DOHH2 (cell line): ENCODE measurements around the gene CCDC197.

Source experiments
- H3F3A ChIP-seq: fragments of 200-600 bp; sonication (generic), shearing (Covaris generic); 2 replicates; pipeline ENCODE4 v1.6.0; 2016; ENCODE audit warnings: antibody characterized with exemption, mild to moderate bottlenecking; ENCODE audit not compliant: control insufficient read depth, insufficient read depth
- H3K27ac ChIP-seq: fragments of 200-600 bp; sonication (generic); 2 replicates; pipeline ENCODE4 v1.5.1; 2014; ENCODE audit warnings: low read depth, mild to moderate bottlenecking, low read length, moderate library complexity
- H3K27me3 ChIP-seq: fragments of 200-600 bp; sonication (generic); 2 replicates; pipeline ENCODE4 v1.6.1; 2014; ENCODE audit warnings: mild to moderate bottlenecking, low read length, mixed read lengths; ENCODE audit not compliant: control insufficient read depth
- H3K36me3 ChIP-seq: fragments of 200-600 bp; sonication (generic); 2 replicates; pipeline ENCODE4 v1.6.1; 2014; ENCODE audit warnings: mild to moderate bottlenecking, low read length, moderate library complexity, mixed read lengths; ENCODE audit not compliant: control insufficient read depth
- H3K4me1 ChIP-seq: fragments of 200-600 bp; sonication (generic); 2 replicates; pipeline ENCODE4 v1.6.1; 2014; ENCODE audit warnings: mild to moderate bottlenecking, low read length, mixed read lengths; ENCODE audit not compliant: control insufficient read depth
- H3K4me2 ChIP-seq: fragments of 200-600 bp; sonication (generic); 2 replicates; pipeline ENCODE4 v1.6.0; 2014; ENCODE audit warnings: mild to moderate bottlenecking, low read length, moderate library complexity
- H3K4me3 ChIP-seq: fragments of 200-600 bp; sonication (generic); 2 replicates; pipeline ENCODE4 v1.5.1; 2014; ENCODE audit warnings: mild to moderate bottlenecking, low read length, mixed read lengths
- H3K79me2 ChIP-seq: fragments of 200-600 bp; sonication (generic); 2 replicates; pipeline ENCODE4 v1.6.1; 2014; ENCODE audit warnings: mild to moderate bottlenecking, low read length, mixed read lengths; ENCODE audit not compliant: control insufficient read depth
- H3K9me2 ChIP-seq: fragments of 200-600 bp; sonication (generic); replicated peaks from 2 replicates; pipeline ENCODE4 v1.6.1; 2014; ENCODE audit warnings: mild to moderate bottlenecking, low read length, mixed read lengths; ENCODE audit not compliant: control insufficient read depth
- H3K9me3 ChIP-seq: fragments of 200-600 bp; sonication (generic); 2 replicates; pipeline ENCODE4 v1.6.1; 2014; ENCODE audit warnings: antibody characterized with exemption, low read length, mixed read lengths; ENCODE audit not compliant: control insufficient read depth, insufficient read depth
- H4K20me1 ChIP-seq: fragments of 200-600 bp; sonication (generic); 2 replicates; pipeline ENCODE4 v1.6.0; 2014; ENCODE audit warnings: low read depth, mild to moderate bottlenecking, antibody characterized with exemption, low read length, moderate library complexity; ENCODE audit not compliant: control insufficient read depth, insufficient read depth
- CTCF ChIP-seq: fragments of 200-600 bp; sonication (generic); IDR thresholded peaks from one replicate; pipeline ENCODE4 v1.5.1; 2014; ENCODE audit warnings: antibody characterized with exemption, mild to moderate bottlenecking, low read depth, low read length; ENCODE audit not compliant: poor library complexity, severe bottlenecking
- EZH2phosphoT487 ChIP-seq: fragments of 200-600 bp; sonication (generic); IDR thresholded peaks from 2 replicates; pipeline ENCODE4 v1.6.1; 2017; ENCODE audit warnings: borderline replicate concordance, mild to moderate bottlenecking, antibody characterized with exemption, low read length, moderate library complexity, mixed read lengths

The CCDC197 gene

GRCh38 chr14:94021001-94021400 lies 23.9 kb downstream of the CCDC197 start:
- H3F3A ChIP-seq, result no peaks in the 10 kb centered on the region
- H3K9me3 ChIP-seq, result no peaks in the 10 kb centered on the region
- no peaks in the 10 kb centered on the region for H3K9me2 ChIP-seq
- H3K36me3 ChIP-seq, result no peaks in the 10 kb centered on the region
- no peaks in the 10 kb centered on the region for H4K20me1 ChIP-seq
- no peak overlapping the region for H3K27ac ChIP-seq
- no peak overlapping the region for H3K4me3 ChIP-seq
- TF ChIP-seq CTCF, result no peak
- TF ChIP-seq EZH2phosphoT487, result no peak
- peaks cover 33% of the 10 kb centered on the region for H3K27me3 ChIP-seq
- no peaks in the 10 kb centered on the region for H3K79me2 ChIP-seq
- no peak overlapping the region for H3K4me2 ChIP-seq
- H3K4me1 ChIP-seq, result 0 out of 2 replicates have a peak, but pooled peaks cover 2% of the 10 kb centered on the region

GRCh38 chr14:94021416-94022157 lies 24.5 kb downstream of the CCDC197 start:
- Histone ChIP-seq H3K27me3 (peaks cover 30% of the 10 kb centered on the region), H3K4me3 (no peak overlapping the region), H3K9me3 (no peaks in the 10 kb centered on the region), H3K4me2 (no peak overlapping the region), H3K36me3 (no peaks in the 10 kb centered on the region), H3K9me2 (no peaks in the 10 kb centered on the region), H3K79me2 (no peaks in the 10 kb centered on the region), H3K4me1 (peaks cover 5% of the 10 kb centered on the region; the same call in 1 of the 2 replicates), H3K27ac (no peak overlapping the region), H3F3A (no peaks in the 10 kb centered on the region), H4K20me1 (no peaks in the 10 kb centered on the region)
- TF ChIP-seq CTCF, result no peak
- no peak for TF ChIP-seq EZH2phosphoT487

- H3K27me3 ChIP-seq, result peaks cover 25% of the 10 kb centered on the region
- H3K4me2 ChIP-seq, result no peak overlapping the region
- no peak overlapping the region for H3K27ac ChIP-seq
- no peaks in the 10 kb centered on the region for H3K36me3 ChIP-seq
- no peaks in the 10 kb centered on the region for H4K20me1 ChIP-seq
- no peaks in the 10 kb centered on the region for H3K9me2 ChIP-seq
- H3K9me3 ChIP-seq, result no peaks in the 10 kb centered on the region
- H3K4me3 ChIP-seq, result no peak overlapping the region
- no peaks in the 10 kb centered on the region for H3F3A ChIP-seq
- no peak for TF ChIP-seq CTCF
- TF ChIP-seq EZH2phosphoT487, result no peak
- no peaks in the 10 kb centered on the region for H3K79me2 ChIP-seq
- H3K4me1 ChIP-seq, result peaks cover 8% of the 10 kb centered on the region; the same call in 1 of the 2 replicates
Observed at GRCh38 chr14:94022532-94023411, 25.7 kb downstream of the CCDC197 start.
